ENCODE results near the gene HNRNPA3. TPM values are rescaled to one million over a fixed set of nuclear protein-coding genes. Genes with fewer than 3 reads are reported as not detected.
"Not testable (repeated sequence)": the region's sequence is repeated elsewhere in the genome, so short reads cannot be mapped to it uniquely, and the experiment has no call there.

Gene HNRNPA3
- total RNA-seq, 1 donor from 2014 or later: 184 TPM

DNA sequence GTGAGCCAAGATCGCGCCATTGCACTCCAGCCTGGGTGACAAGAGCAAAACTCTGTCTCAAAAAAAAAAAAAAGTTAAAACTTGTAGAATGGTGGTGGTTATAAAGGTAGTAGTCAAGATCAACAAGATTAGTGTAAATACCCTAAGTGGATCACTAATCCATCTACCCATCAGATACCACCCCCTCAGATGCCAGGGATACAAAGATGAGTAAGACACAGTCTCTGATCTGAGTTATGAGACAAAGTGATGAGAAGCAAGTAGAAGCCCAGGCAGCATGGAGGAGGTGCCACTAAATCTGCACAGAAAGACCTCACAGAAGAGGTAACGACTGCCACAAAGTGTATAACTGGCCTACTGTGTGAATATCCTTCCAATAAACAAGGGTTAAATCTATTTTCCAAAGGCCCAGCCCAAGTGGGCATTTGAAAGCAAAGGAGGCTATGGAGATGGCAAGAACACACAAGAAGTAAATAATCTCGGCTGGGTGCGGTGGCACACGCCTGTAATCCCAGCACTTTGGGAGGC is 31.7 kb downstream of the HNRNPA3 start:
- no peaks in the 10 kb centered on the region for H3K36me3 ChIP-seq (ENCODE audit: insufficient read depth, low read length)
- peaks cover 77% of the 10 kb centered on the region for H4K20me1 ChIP-seq (ENCODE audit: insufficient read depth, low read length)
- H3K4me3 Mint-ChIP-seq (ENCODE audit: unreplicated experiment): peak overlapping the region; percentile 57
- H3K9me3 ChIP-seq (ENCODE audit: insufficient read depth, low read depth, low read length): no peaks in the 10 kb centered on the region
- FAIRE-seq: no peak
- H3K36me3 Mint-ChIP-seq (ENCODE audit: low read depth, unreplicated experiment): peaks cover 3% of the 10 kb centered on the region
- DNase-seq (ENCODE audit: low read depth): no peak
- H3K27ac Mint-ChIP-seq (ENCODE audit: unreplicated experiment): peak overlapping the region; percentile 96
- H3K4me2 ChIP-seq (ENCODE audit: low read length): peak overlapping the region; percentile 7
- peak overlapping the region; percentile 94 for H3K27ac ChIP-seq (ENCODE audit: low read depth, low read length)
- H3K9ac ChIP-seq (ENCODE audit: low read length): peak overlapping the region; percentile 27
- TF ChIP-seq EZH2 (IDR thresholded peaks at IDR 0.05; ENCODE audit: insufficient read depth, low read length): no peak
- TF ChIP-seq, protein P1, sequence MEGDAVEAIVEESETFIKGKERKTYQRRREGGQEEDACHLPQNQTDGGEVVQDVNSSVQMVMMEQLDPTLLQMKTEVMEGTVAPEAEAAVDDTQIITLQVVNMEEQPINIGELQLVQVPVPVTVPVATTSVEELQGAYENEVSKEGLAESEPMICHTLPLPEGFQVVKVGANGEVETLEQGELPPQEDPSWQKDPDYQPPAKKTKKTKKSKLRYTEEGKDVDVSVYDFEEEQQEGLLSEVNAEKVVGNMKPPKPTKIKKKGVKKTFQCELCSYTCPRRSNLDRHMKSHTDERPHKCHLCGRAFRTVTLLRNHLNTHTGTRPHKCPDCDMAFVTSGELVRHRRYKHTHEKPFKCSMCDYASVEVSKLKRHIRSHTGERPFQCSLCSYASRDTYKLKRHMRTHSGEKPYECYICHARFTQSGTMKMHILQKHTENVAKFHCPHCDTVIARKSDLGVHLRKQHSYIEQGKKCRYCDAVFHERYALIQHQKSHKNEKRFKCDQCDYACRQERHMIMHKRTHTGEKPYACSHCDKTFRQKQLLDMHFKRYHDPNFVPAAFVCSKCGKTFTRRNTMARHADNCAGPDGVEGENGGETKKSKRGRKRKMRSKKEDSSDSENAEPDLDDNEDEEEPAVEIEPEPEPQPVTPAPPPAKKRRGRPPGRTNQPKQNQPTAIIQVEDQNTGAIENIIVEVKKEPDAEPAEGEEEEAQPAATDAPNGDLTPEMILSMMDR (IDR thresholded peaks at IDR 0.05; ENCODE audit: insufficient read depth, low read depth, low read length): no peak
- no peak overlapping the region for H2AFZ ChIP-seq (ENCODE audit: low read depth, low read length)
- no peaks in the 10 kb centered on the region for H3K9me3 Mint-ChIP-seq (ENCODE audit: unreplicated experiment)
- H3K27me3 Mint-ChIP-seq (ENCODE audit: low read depth, unreplicated experiment): no peaks in the 10 kb centered on the region
- no peaks in the 10 kb centered on the region for H3K27me3 ChIP-seq (ENCODE audit: insufficient read depth, low read length)
- peaks cover 99% of the 10 kb centered on the region for H3K79me2 ChIP-seq (ENCODE audit: insufficient read depth, low read length)
- peaks cover 64% of the 10 kb centered on the region for H3K4me1 Mint-ChIP-seq (ENCODE audit: low read depth, unreplicated experiment)
- H3K4me3 ChIP-seq (ENCODE audit: insufficient read depth, low read depth, low read length): no peak overlapping the region
- peaks cover 58% of the 10 kb centered on the region for H3K4me1 ChIP-seq (ENCODE audit: insufficient read depth, low read length)

DNA sequence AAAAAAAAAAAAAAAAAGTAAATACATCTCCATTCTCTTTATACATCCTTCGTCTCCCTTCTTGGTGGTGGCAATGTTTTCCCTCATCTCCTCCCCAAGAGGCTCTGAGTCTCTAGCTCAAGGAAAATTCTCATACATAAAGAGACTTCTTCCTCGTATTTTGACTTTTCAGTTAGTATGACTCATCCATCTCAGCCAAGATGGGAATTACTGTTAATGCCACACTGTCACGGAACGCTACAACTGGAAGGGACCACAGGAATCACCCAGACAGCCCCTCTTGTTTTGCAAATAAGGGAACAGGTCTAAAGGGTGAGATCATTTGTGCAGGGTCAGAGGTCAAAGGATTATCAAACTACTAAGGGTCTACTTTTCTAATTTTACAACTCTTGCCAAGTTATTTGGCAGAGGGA is 32.4 kb downstream of the HNRNPA3 start:
- Mint-ChIP-seq H3K36me3 (ENCODE audit: low read depth, unreplicated experiment) (peaks cover 3% of the 10 kb centered on the region), H3K27ac (ENCODE audit: unreplicated experiment) (peak overlapping the region; percentile 96), H3K9me3 (ENCODE audit: unreplicated experiment) (no peaks in the 10 kb centered on the region), H3K4me1 (ENCODE audit: low read depth, unreplicated experiment) (peaks cover 57% of the 10 kb centered on the region), H3K4me3 (ENCODE audit: unreplicated experiment) (peak overlapping the region; percentile 66), H3K27me3 (ENCODE audit: low read depth, unreplicated experiment) (no peaks in the 10 kb centered on the region)
- Histone ChIP-seq H3K36me3 (ENCODE audit: insufficient read depth, low read length) (no peaks in the 10 kb centered on the region), H3K4me1 (ENCODE audit: insufficient read depth, low read length) (peaks cover 54% of the 10 kb centered on the region), H3K9ac (ENCODE audit: low read length) (peak overlapping the region; percentile 47), H3K79me2 (ENCODE audit: insufficient read depth, low read length) (peaks cover 99% of the 10 kb centered on the region), H2AFZ (ENCODE audit: low read depth, low read length) (no peak overlapping the region), H3K9me3 (ENCODE audit: insufficient read depth, low read depth, low read length) (no peaks in the 10 kb centered on the region), H4K20me1 (ENCODE audit: insufficient read depth, low read length) (peaks cover 77% of the 10 kb centered on the region), H3K27ac (ENCODE audit: low read depth, low read length) (peak overlapping the region; percentile 94), H3K27me3 (ENCODE audit: insufficient read depth, low read length) (no peaks in the 10 kb centered on the region), H3K4me3 (ENCODE audit: insufficient read depth, low read depth, low read length) (no peak overlapping the region), H3K4me2 (ENCODE audit: low read length) (peak overlapping the region; percentile 42)
- FAIRE-seq: peak; percentile 50
- TF ChIP-seq, protein P1 (IDR thresholded peaks at IDR 0.05; ENCODE audit: insufficient read depth, low read depth, low read length): no peak
- TF ChIP-seq EZH2 (IDR thresholded peaks at IDR 0.05; ENCODE audit: insufficient read depth, low read length): no peak
- peak; percentile 87 for DNase-seq (ENCODE audit: low read depth)

DNA sequence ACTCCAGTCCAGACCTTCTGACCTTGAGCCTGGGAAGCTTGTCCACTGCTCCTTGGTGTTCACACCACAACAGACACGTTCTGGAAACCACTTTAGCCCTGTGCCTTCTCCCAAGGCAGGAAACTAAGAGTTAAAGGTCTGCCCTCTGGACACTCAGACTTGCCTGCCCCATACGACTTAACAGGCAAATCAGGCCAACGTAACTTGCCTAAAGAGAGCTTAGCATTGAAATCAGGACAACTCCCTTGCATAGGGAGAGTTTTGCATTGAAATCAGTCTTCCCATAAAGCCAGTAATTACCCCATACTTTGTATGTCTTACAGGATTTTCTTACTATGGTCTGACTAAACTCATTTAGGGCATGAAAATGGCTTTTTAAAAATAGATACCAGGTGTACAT is 33.4 kb downstream of the HNRNPA3 start:
- Mint-ChIP-seq H3K9me3 (ENCODE audit: unreplicated experiment) (no peaks in the 10 kb centered on the region), H3K36me3 (ENCODE audit: low read depth, unreplicated experiment) (peaks cover 6% of the 10 kb centered on the region), H3K4me1 (ENCODE audit: low read depth, unreplicated experiment) (peaks cover 53% of the 10 kb centered on the region), H3K4me3 (ENCODE audit: unreplicated experiment) (peak overlapping the region; percentile 27), H3K27ac (ENCODE audit: unreplicated experiment) (peak overlapping the region; percentile 96), H3K27me3 (ENCODE audit: low read depth, unreplicated experiment) (no peaks in the 10 kb centered on the region)
- TF ChIP-seq, protein P1 (IDR thresholded peaks at IDR 0.05; ENCODE audit: insufficient read depth, low read depth, low read length): no peak
- TF ChIP-seq EZH2 (IDR thresholded peaks at IDR 0.05; ENCODE audit: insufficient read depth, low read length): no peak
- H3K4me1 ChIP-seq (ENCODE audit: insufficient read depth, low read length): peaks cover 45% of the 10 kb centered on the region
- peaks cover 78% of the 10 kb centered on the region for H4K20me1 ChIP-seq (ENCODE audit: insufficient read depth, low read length)
- no peak overlapping the region for H3K9ac ChIP-seq (ENCODE audit: low read length)
- FAIRE-seq (no peak), DNase-seq (ENCODE audit: low read depth) (no peak)
- peaks cover 99% of the 10 kb centered on the region for H3K79me2 ChIP-seq (ENCODE audit: insufficient read depth, low read length)
- H2AFZ ChIP-seq (ENCODE audit: low read depth, low read length): no peak overlapping the region
- H3K27me3 ChIP-seq (ENCODE audit: insufficient read depth, low read length): no peaks in the 10 kb centered on the region
- no peak overlapping the region for H3K4me2 ChIP-seq (ENCODE audit: low read length)
- no peak overlapping the region for H3K4me3 ChIP-seq (ENCODE audit: insufficient read depth, low read depth, low read length)
- no peaks in the 10 kb centered on the region for H3K9me3 ChIP-seq (ENCODE audit: insufficient read depth, low read depth, low read length)
- peak overlapping the region; percentile 52 for H3K27ac ChIP-seq (ENCODE audit: low read depth, low read length)
- no peaks in the 10 kb centered on the region for H3K36me3 ChIP-seq (ENCODE audit: insufficient read depth, low read length)

DNA sequence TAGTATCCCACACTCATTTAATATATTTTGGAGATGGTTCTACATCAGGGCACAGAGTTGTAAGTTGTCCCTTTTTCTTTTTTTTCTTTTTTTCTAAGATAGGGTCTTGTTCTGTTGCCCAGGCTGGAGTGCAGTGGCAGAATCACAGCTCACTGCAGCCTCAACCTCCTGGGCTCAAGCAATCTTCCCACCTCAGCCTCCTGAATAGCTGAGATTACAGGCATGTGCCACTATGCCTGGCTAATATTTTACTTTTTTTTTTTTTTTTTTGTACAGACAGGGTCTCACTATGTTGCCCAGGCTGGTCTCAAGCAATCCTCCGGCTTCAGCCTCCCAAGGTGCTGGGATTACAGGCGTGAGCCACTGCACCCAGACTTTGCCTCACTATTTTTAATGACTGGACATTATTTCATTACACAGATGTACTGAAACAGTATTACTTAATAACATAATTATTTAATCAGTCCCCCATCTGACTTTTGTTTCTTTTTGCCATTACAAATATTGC is 34.0 kb downstream of the HNRNPA3 start:
- H3K27me3 ChIP-seq (ENCODE audit: insufficient read depth, low read length); FAIRE-seq; H3K36me3 ChIP-seq (ENCODE audit: insufficient read depth, low read length); H3K9me3 Mint-ChIP-seq (ENCODE audit: unreplicated experiment); H3K4me2 ChIP-seq (ENCODE audit: low read length); H2AFZ ChIP-seq (ENCODE audit: low read depth, low read length); H3K27me3 Mint-ChIP-seq (ENCODE audit: low read depth, unreplicated experiment); H3K9me3 ChIP-seq (ENCODE audit: insufficient read depth, low read depth, low read length); H3K36me3 Mint-ChIP-seq (ENCODE audit: low read depth, unreplicated experiment); DNase-seq (ENCODE audit: low read depth); H3K9ac ChIP-seq (ENCODE audit: low read length); H3K27ac ChIP-seq (ENCODE audit: low read depth, low read length); H3K4me3 ChIP-seq (ENCODE audit: insufficient read depth, low read depth, low read length): not testable (repeated sequence)
- peaks cover 43% of the 10 kb centered on the region for H3K4me1 ChIP-seq (ENCODE audit: insufficient read depth, low read length)
- peaks cover 80% of the 10 kb centered on the region for H4K20me1 ChIP-seq (ENCODE audit: insufficient read depth, low read length)
- Mint-ChIP-seq H3K27ac (ENCODE audit: unreplicated experiment) (peak overlapping the region; percentile 80), H3K4me3 (ENCODE audit: unreplicated experiment) (peak overlapping the region; percentile 27), H3K4me1 (ENCODE audit: low read depth, unreplicated experiment) (peaks cover 52% of the 10 kb centered on the region)
- H3K79me2 ChIP-seq (ENCODE audit: insufficient read depth, low read length): peaks cover 99% of the 10 kb centered on the region
